Astrocyte of the spinal cord (primary cell): ENCODE data around the gene RNF141.

Source experiments
- DNase-seq: peaks from one replicate; pipeline ENCODE4 v3.0.0; 2011; ENCODE audit warnings: low read depth, low spot score
- H3K4me3 ChIP-seq: 2 replicates; pipeline ENCODE4 v1.5.1; 2011; ENCODE audit warnings: low read depth, mild to moderate bottlenecking, low read length, moderate library complexity
- CTCF ChIP-seq: IDR thresholded peaks from 2 replicates; pipeline ENCODE4 v1.5.1; 2012; ENCODE audit warnings: low read depth, mild to moderate bottlenecking, low read length, inconsistent platforms
- in situ Hi-C: cut with HindIII; loops from 2 replicates; pipeline ENCODE4 v1.10.0; 2017; ENCODE audit warnings: low sequenced_read_pairs

The RNF141 gene

GRCh38 chr11:10532526-10532925 is 8.5 kb downstream of the RNF141 start:
- TF ChIP-seq CTCF = no peak
- in situ Hi-C loops = no loop called here
- DNase-seq = no peak
- H3K4me3 ChIP-seq = no peak overlapping the region

DNA sequence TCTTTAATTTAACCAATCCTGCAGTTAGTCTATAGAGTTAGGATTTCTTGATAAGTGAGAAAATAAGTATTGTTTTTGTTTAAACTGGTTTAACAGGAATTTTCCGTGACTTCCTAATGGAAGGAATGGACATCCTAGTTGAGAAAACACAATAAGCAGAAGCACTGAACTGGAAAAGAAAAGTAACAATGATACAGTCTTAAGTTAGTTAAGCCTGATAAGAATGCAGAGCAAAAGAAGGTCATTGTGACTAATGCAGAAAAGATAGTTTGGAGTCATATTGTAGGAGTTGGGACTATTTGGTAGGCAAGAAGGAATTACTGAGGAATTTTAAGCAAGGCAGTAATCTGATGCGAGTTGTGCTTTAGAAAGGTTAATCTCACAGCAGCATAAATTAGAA is 11.7 kb downstream of the RNF141 start:
- H3K4me3 ChIP-seq = no peak overlapping the region
- TF ChIP-seq CTCF = no peak
- DNase-seq = no peak
- in situ Hi-C loops = no loop called here

DNA sequence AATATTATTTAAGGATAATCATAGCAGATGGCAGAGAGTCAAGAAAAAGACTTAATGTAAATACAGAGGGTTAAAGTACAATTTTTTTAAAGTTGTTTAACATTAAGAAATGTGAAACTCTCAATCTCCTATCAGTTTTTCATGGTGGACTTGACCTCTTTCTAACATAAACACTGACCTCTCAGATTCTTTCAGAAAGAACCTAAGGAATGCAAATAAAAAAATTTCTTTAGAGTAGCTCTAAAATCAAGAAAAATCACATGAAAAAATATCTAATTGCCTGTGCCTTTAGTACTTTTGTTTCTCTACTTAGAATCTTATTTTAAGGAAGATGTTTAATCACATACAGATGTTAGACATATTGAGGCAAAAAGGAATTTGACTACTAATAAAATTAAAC is 12.9 kb downstream of the RNF141 start:
- TF ChIP-seq CTCF = no peak
- peak; percentile 26 for DNase-seq
- no peak overlapping the region for H3K4me3 ChIP-seq
- in situ Hi-C loops = no loop called here

DNA sequence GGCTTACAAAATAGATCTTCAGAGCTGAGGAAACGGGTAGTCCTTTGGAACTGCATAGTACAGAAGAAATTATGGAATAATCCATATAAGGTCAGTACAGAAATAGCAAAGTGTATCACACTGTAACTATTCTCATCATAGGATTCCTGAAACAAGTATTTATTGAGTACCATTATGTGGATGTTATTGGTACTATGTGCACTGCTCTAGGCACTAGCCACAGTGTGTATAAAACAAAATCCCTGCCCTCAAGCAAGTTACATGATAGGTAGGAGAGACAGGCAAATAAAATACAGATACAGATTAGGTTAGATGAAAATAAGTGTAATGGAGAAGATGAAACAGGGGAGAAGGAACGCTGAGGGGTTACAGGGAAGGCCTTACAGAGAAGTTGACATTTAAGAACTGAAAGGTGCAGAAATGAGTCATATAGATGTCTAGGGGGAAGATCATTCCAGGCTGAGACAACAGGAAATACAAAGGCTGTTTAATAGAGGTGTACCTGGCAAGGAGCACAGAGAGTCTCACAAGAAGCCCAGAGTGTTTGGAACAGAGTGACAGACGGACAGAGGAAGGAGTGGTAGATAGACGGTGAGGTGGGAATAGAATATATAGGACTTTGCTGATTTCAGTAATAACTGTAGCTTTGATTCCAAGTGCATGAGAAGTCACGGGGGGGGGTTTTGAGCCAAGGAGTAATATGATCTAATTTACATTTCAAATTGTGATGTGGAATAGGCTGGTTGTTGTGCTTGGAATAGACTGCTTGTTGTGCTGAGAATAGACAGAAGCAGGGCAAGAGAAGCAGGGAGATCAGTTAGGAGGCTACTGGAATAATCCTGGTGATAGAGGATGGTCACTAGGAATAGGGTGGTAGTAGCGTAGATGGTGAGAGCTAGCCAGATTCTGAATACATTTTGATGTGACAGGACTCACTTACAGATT is 13.7 kb downstream of the RNF141 start:
- in situ Hi-C loops = no loop called here
- no peak overlapping the region for H3K4me3 ChIP-seq
- peak; percentile 38 for DNase-seq
- no peak for TF ChIP-seq CTCF

DNA sequence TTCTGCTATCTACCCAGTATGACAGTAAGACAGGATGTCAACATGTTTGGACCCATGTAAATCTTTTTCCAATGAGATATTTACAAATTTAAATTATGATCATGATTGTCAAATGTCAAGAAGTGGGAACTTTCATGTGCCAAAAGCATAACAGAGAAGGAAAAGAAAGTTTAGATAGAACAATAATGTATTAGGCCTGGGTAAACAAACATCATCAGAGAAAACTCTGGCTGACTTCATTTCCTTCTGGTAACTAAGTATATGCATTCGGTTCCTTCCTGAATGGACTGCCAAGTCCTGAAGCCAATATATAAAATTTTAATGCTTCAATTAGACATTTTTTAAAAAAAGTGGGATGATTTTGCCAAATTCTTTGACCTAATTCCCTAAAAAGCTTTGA is 16.5 kb downstream of the RNF141 start:
- in situ Hi-C loops = no loop called here
- H3K4me3 ChIP-seq = no peak overlapping the region
- no peak for DNase-seq
- no peak for TF ChIP-seq CTCF

- in situ Hi-C loops = no loop called here
- TF ChIP-seq CTCF = no peak
- no peak overlapping the region for H3K4me3 ChIP-seq
- DNase-seq = no peak
Measured at GRCh38 chr11:10522921-10523320, 18.1 kb downstream of the RNF141 start.
